LoVo (cell line): ENCODE measurements around the gene PARD3.

ENCODE experiments used
- DNase-seq: peaks from one replicate; pipeline ENCODE4 v3.0.0-alpha.2; 2016; ENCODE audit warnings: low spot score

Gene PARD3

GRCh38 chr10:34537629-34538231 is 277.4 kb downstream of the PARD3 start:
- DNase-seq = no peak

GRCh38 chr10:34535872-34536271 is 279.2 kb downstream of the PARD3 start:
- DNase-seq = no peak

DNA sequence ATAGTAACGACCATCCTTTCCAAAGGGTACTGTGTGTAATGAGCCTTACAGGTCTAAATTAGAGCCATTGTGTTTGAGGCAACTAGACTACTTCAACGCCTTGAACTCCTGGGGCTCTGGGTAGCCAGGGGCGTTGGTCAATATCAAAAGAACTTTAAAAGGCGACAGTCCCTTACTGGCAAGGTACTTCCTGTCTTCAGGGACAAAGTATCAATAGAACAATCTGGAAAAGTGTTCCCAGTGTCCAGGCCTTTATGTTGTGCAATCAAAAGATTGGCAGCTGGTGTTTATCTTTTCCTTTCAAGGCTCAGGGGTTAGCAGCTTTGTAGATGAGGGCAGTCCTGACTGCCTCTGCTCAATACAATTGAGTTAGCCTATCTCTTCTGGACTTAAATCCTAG is 284.3 kb downstream of the PARD3 start:
- DNase-seq = no peak

DNA sequence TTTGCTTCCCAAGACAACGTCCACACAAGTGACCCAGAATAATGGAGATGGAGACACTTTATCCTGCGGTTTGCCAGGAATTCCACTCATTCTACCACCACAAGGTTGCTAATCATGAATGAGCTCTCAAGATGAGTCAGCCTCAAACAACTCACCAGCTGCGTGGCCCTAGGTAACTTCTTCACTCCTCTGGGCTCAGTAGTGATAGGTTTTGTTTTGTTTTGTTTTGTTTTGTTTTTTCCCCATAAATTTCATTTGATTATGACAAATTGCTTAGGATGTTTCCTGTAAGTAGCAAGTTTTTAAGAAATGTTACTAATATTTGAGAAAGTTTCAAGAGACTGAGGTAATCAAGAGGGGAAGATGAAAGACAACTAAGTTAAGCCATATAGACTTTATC is 286.8 kb downstream of the PARD3 start:
- peak; percentile 75 for DNase-seq

DNA sequence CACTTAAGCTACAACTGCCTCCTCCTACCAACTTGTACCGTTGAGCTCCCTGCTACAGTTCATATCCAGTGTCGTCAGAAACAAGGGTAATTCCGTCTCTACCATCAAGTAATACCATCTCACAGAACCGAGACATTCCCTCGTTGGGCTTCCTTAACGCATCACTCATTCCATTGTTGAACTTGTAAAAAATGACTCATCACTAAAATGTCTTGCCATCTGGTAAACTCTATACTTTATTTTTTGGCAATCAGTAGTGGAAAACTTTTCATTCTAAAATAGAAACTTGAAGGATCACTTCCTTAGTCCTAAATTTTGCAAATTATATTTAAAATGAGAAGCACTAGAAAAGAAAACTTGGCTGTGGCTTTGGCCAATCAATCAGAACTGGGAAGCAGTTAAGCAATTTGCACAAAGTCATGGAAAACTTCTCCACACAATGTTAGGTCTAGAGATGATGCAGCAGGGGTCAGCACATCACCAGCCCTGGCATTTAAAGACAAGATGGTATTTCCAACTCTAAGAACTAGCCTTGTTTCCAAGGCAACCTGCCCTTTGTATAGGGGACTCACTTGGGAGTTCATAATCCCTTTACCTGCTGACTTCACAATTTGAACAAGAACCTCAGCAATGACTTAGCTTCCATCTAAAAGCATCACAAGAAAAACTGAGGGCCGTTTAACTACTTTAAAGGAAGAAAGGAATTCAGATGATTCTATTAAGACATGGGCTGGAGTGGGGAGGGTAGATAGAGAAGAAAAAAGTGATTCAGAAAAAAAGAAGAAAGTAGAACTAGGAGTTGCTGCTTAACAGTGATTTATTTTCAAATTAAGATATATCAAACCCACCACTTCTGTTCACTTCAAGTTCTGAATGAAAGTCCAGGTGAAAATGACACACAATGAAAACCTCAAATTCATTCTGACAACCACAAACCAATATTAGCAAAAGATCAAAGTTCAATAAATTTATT is 288.1 kb downstream of the PARD3 start:
- DNase-seq = peak; percentile 29

GRCh38 chr10:34526186-34526585 is 288.9 kb downstream of the PARD3 start:
- DNase-seq = no peak

GRCh38 chr10:34524369-34525091 is 290.6 kb downstream of the PARD3 start:
- no peak for DNase-seq

- DNase-seq = no peak
These were observed 291.9 kb downstream of the PARD3 start for GRCh38 chr10:34523017-34523767.

DNA sequence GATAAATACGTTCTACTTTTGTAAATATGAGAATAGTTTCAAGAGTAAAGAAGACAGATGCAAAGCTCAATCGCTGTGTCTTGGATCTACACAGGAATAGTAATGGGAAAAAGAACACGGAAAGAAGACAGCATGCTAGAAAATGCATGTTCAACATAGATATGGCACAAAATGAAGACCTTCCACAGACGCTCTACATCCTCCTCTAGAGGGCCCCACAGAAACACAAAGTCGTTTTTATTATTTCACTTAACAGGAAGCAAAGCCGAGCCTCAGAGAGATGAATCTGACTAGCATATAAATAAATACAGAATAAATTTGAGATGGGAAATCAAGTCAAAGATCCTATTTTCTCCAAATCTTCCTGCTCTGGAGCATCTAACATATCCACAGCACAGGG is 292.6 kb downstream of the PARD3 start:
- DNase-seq = no peak

DNA sequence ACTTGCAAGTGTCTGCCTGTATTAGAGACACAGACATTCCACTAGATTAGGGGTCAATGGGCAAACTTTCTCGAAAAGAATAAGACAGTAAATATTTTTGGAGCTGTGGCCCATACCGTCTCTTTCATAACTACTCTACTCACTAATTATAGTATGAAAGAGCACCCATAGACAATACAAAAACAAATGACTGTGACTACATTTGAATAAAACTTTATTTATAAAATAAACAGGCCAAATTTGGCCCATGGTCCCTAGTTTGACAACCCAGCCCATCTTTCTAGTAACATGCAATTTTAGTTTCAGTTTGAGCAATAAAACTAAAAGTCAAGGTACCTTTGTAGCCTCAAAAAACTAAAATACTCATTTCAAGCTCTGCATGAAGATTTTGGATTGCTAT is 294.6 kb downstream of the PARD3 start:
- DNase-seq = no peak

DNA sequence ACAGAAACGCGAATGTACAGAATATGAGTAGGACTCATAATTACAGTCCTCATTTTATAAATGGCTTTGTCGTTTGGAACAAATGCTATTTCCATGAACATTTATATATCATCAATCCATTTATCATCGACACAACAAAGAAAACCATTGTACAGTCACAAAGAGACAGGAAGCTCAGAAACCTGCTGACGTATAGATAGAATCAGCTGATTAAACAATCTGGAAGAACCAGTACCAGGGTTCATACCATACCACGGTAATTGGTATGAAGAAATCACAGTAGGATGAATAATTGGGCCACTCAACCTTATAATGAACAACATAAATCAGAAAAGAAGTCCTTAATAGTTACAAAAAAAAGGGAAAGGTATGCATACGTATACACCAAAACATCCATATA is 295.0 kb downstream of the PARD3 start:
- no peak for DNase-seq

DNA sequence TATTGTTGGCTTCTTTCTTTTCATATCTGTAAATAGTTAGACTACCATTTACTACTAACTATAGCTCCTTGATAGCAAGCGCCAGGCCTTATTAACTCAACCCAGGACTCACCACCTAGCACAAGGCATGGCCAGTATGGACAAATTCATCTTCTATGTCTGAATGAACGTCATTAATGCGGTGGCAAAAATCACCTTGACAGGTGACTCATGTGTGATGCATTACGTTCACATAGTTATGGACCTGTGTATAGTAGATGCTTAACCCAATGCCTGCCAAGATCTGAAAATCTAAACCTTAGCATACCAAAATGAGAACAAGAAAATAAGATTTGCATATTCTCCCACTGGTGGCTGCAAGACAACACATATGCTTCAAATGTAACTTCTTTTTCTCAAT is 300.8 kb downstream of the PARD3 start:
- no peak for DNase-seq

- no peak for DNase-seq
These were observed 301.5 kb downstream of the PARD3 start for GRCh38 chr10:34513636-34514035.

- no peak for DNase-seq
These were observed 307.9 kb downstream of the PARD3 start for GRCh38 chr10:34507217-34507616.

DNA sequence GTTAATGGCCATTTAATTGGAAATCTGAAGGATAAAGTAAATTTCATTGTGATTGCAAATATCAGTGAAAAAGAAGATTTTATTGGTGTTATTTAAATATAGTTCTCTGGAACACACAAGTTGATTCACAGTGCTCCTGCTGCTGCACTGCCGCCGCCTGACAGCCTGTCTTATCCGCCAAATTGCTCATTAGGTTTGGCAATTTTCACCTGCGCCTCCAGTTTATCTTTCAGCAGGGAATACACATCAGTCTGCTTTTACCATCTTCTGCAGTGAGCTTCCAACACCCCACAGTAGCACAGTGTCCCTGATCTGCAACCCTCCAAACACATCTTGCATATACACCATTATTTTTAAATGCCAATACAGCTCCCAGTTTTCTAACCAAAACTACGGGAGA is 308.3 kb downstream of the PARD3 start:
- DNase-seq = no peak

DNA sequence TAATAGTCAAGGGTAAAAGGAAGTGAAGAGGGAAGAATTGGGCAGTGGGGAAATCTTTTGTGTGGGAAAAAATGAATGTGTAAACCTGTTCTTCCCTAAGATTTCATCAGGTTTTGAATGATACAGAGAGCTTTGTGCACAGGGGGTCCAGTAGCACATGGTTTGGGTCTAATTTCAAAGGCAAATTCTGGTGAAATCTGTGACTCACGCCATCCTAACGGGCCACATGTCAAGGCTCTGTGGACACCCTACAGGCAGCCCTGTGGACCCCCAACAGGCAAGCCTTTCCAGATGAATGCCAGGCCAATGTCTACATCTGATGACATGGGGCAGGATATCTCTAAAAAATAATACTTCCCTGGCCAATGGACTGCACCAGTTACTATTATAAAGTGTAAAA is 309.8 kb downstream of the PARD3 start:
- DNase-seq = no peak

GRCh38 chr10:34504534-34504933 is 310.6 kb downstream of the PARD3 start:
- no peak for DNase-seq

DNA sequence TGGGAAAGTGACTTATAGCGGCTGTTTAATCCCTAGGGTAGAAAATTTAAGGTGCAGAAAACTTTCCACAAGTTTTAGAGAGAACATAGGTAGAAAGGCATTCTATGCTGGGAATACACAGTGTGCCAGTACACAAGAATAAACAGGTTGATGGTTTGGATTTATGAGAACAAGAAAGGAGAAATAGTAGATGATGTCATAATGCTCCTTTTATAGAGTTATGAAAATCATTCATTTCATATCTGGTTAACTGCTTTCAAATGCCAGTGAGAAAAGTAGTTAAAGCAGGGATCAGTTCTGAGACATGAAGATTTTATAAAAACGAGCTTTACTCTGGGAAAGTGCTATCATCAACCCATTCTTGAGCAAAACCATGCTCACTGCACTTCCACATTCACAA is 311.4 kb downstream of the PARD3 start:
- DNase-seq = no peak

DNA sequence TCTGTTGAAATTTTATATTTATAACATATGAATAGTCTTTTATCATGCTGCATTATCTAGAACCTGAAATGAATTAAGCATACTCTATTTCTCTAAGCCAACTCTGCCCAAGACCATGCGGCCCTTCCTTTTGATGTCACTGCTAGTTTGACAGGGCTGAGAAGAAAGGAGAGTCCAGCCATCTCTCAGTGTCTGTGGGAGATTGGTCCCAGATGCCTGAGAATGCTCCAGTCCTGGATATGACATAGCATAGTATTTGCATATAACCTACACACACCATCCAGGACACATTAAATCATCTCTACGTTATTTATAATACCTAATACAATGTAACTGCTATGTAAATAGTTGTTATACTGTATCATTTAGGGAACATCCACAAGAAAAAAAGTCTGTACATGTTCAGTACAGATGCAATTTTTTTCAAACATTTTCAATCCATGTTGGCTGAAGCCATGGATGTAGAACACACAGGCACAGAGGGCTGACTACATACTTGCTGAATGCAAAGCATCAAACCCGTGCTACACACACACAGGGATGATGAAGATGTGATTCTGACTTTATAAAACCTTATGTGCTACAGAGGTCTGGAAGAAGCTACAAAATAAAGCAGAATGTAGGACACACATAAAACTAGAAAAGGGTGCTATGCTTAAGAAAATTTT is 315.4 kb downstream of the PARD3 start:
- no peak for DNase-seq

DNA sequence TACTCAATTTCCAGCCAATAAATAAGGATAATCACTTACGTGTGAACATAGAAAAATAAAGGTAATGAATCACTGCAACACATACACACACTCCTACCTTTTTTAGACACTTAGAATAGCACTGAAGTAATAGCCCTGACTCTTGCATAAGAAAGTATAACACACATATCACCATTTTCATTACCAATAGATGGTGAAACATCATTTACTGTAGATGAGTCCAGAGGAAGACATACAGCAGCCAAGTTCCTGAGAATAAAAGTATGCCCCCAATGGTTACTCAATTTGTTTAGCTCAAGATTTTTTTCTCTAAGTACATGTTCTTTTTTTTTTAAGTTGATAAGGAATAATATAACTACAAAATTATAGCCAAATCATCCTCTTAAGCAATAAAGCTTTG is 316.3 kb downstream of the PARD3 start:
- DNase-seq = no peak

DNA sequence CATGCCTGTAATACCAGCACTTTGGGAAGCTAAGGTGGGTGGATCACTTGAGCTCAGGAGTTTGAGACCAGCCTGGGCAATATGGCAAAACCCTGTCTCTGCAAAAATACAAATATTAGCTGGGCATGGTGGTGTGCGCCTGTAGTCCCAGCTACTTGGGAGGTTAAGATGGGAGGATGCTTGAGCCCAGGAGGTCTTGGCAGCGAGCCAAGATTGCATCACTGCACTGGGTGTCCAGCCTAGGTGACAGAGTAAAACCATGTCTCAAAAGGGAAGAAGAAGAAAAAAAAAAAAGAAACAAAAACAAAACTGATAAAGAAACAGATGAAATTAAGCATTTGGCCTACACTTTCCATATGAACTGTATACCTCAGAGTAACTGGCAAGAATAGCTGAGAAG is 319.2 kb downstream of the PARD3 start:
- DNase-seq = no peak

DNA sequence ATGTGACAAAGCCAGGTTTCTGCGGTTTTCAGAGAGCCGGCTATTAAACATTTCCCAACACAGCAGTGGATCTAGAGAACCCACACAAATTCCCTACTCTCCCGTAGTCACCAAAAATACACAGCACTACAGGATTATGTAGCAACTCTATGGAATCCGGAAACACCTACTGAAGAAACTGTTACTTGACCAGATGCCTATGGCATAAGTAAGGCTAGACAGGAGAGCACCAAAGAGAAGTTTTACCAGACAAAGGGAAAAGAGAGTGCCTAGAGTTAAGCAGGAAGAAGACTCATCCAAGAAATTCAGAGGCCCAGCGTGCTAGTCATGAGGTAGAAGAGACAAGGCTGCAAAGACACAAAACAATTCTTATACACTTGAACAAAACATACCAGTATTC is 321.1 kb downstream of the PARD3 start:
- no peak for DNase-seq
